ENCODE results near the gene SMC1B.
"Not testable (repeated sequence)": the region's sequence is repeated elsewhere in the genome, so short reads cannot be mapped to it uniquely, and the experiment has no call there.

The SMC1B gene

GRCh38 chr22:45296628-45297297 lies 116.6 kb downstream of the SMC1B start:
- DNase-seq (ENCODE audit: low read depth) = no peak

- DNase-seq (ENCODE audit: low read depth) = no peak
Measured at GRCh38 chr22:45295492-45295891, 117.9 kb downstream of the SMC1B start.

- DNase-seq (ENCODE audit: low read depth) = not testable (repeated sequence)
Measured at GRCh38 chr22:45295004-45295403, 118.4 kb downstream of the SMC1B start.

Data from HS-5 (cell line).